Body of pancreas (tissue), 4 donors: ENCODE data around the gene PRKAG2. TPM values are rescaled to one million over a fixed set of nuclear protein-coding genes. Genes with fewer than 3 reads are reported as not detected.

Experiments
- ATAC-seq: fragments of 150-250 bp; one replicate; pipeline ENCODE4 v1.9.1; 2016
- DNase-seq, 4 donors: peaks; one replicate each; pipeline ENCODE4 v3.0.0-alpha.2; 2019
- H3K27ac ChIP-seq, 4 donors: fragments of 200-600 bp; sonication (generic); 1 replicate in 3 of 4; 2 replicates in 1 of 4; pipeline versions ENCODE4 v1.5.1 to v1.6.1; 2016 to 2019; ENCODE audit warnings: mild to moderate bottlenecking in 1 of 4, mixed read lengths in 1 of 4, moderate library complexity in 1 of 4
- H3K27me3 ChIP-seq, 2 donors: fragments of 200-600 bp; sonication (generic); one replicate each; pipeline ENCODE4 v1.6.0; 2016; ENCODE audit warnings: mild to moderate bottlenecking in 1 of 2
- H3K36me3 ChIP-seq, 2 donors: fragments of 200-600 bp; sonication (generic); replicated peaks in 1 of 2; 2 replicates each; pipeline ENCODE4 v1.5.1; 2016; ENCODE audit warnings: low read depth in 2 of 2; ENCODE audit not compliant: insufficient read depth in 1 of 2
- H3K4me1 ChIP-seq: fragments of 200-600 bp; sonication (generic); one replicate; pipeline ENCODE4 v1.6.0; 2016
- H3K4me3 ChIP-seq, 2 donors: fragments of 200-600 bp; sonication (generic); 1 replicate in 1 of 2; 2 replicates in 1 of 2; pipeline ENCODE4 v1.5.1; 2016 to 2019
- H3K9me3 ChIP-seq, 3 donors: fragments of 200-600 bp; sonication (generic); 1 replicate in 2 of 3; 2 replicates in 1 of 3; pipeline ENCODE4 v1.5.1; 2016
- POLR2A ChIP-seq, 3 donors: fragments of 450-650 bp; IDR thresholded peaks; one replicate each; pipeline ENCODE4 v1.6.1; 2016; ENCODE audit warnings: antibody characterized with exemption in 3 of 3, mild to moderate bottlenecking in 2 of 3
- WGBS, 2 donors: methylation state at CpG; one replicate each; pipeline ENCODE4 v1.1.5; 2017; 5-methylcytosine and 5-hydroxymethylcytosine counted together
- intact Hi-C: fragments of 100-400 bp; cut with DNase I; formaldehyde crosslinking; loops from one replicate; pipeline ENCODE4 v1.15.1; 2023
- total RNA-seq, 2 donors: library from RNA; depleted of rRNA; stranded (reverse); fragments of >200 nt; gene quantifications; one replicate each; pipeline ENCODE4 v1.1.0, GENCODE V29; 2016
- TF ChIP-seq, protein P1 (sequence below), 7 experiments: fragments of 450-650 bp in 4 of 7; fragments of 200-600 bp in 3 of 7; sonication (generic) in 3 of 7; IDR thresholded peaks; one replicate each; pipeline ENCODE4 v1.5.1; 2016 to 2019; ENCODE audit warnings: antibody characterized with exemption in 7 of 7

Gene PRKAG2
- total RNA-seq, 2 donors from 2014 or later, result 9.9 to 24.4 TPM

DNA sequence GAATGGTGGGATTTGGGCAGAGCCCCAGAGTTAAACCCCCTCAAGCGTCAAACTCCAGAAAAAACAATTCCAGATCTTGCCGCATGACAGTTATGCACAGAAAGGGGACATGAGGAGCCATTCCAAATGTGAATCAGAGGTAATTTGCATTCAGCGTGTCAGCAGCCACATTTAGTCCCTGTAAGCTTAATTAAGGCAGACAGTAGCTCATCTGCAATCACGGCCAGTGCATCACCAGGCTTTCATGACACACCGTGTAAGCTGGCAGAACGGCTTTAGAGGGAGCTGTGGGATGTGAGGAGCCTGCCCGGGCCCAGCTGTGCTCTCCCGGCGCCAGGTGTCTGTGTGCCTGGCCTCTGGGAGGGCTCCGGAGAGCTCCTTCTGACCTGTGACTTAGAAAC lies 18.7 kb upstream of the PRKAG2 start:
- H3K27ac ChIP-seq, result no peak overlapping the region
- TF ChIP-seq, protein P1, sequence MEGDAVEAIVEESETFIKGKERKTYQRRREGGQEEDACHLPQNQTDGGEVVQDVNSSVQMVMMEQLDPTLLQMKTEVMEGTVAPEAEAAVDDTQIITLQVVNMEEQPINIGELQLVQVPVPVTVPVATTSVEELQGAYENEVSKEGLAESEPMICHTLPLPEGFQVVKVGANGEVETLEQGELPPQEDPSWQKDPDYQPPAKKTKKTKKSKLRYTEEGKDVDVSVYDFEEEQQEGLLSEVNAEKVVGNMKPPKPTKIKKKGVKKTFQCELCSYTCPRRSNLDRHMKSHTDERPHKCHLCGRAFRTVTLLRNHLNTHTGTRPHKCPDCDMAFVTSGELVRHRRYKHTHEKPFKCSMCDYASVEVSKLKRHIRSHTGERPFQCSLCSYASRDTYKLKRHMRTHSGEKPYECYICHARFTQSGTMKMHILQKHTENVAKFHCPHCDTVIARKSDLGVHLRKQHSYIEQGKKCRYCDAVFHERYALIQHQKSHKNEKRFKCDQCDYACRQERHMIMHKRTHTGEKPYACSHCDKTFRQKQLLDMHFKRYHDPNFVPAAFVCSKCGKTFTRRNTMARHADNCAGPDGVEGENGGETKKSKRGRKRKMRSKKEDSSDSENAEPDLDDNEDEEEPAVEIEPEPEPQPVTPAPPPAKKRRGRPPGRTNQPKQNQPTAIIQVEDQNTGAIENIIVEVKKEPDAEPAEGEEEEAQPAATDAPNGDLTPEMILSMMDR (IDR thresholded peaks at IDR 0.05), result no peak
- TF ChIP-seq POLR2A (IDR thresholded peaks at IDR 0.05), result no peak
- ATAC-seq, result no peak
- no peaks in the 10 kb centered on the region for H3K9me3 ChIP-seq
- H3K4me1 ChIP-seq, result peaks cover 16% of the 10 kb centered on the region
- intact Hi-C loops, result no loop called here
- no peaks in the 10 kb centered on the region for H3K36me3 ChIP-seq
- H3K27me3 ChIP-seq, result no peaks in the 10 kb centered on the region
- no peak overlapping the region for H3K4me3 ChIP-seq
- DNase-seq, result no peak
- WGBS, 2 donors, result 83 to 91% methylated on average over 8 to 10 of the region's 10 CpGs

DNA sequence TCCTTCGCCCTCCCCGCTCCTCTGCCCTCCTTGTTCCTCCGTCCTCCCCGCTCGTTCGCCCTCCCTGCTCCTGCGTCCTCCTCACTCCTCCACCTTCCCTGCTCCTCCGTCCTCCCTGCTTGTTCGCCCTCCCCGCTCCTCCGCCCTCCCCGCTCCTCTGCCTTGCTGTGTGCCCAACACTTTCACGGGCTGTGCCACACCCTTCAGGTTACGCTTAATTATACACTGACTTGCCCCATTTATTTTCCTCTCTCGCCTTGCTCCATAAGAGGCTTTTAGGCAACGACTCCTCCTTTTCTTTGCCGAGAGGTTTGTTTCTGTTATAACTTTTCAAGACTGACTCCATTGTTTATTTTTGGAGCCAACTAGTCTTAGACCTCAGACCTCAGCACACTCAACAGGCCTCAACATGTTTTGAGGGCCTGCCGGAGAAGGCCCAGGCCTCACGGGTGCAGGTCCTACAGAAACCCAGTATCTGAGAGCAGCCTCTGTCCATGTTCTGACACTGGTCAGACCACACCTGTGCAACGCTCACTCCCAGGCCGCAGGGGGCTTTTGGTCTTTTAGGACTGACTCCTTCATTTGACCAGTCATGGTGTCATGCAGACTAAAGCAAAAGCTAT lies 18.2 kb upstream of the PRKAG2 start:
- DNase-seq (no peak), ATAC-seq (no peak)
- Histone ChIP-seq H3K4me3 (no peak overlapping the region), H3K27me3 (no peaks in the 10 kb centered on the region), H3K27ac (no peak overlapping the region), H3K36me3 (no peaks in the 10 kb centered on the region), H3K9me3 (no peaks in the 10 kb centered on the region), H3K4me1 (peaks cover 16% of the 10 kb centered on the region)
- 91 to 93% methylated on average over 20 to 21 of the region's 21 CpGs for WGBS, 2 donors
- TF ChIP-seq POLR2A (IDR thresholded peaks at IDR 0.05), result no peak
- TF ChIP-seq, protein P1 (IDR thresholded peaks at IDR 0.05), result no peak
- intact Hi-C loops, result no loop called here

DNA sequence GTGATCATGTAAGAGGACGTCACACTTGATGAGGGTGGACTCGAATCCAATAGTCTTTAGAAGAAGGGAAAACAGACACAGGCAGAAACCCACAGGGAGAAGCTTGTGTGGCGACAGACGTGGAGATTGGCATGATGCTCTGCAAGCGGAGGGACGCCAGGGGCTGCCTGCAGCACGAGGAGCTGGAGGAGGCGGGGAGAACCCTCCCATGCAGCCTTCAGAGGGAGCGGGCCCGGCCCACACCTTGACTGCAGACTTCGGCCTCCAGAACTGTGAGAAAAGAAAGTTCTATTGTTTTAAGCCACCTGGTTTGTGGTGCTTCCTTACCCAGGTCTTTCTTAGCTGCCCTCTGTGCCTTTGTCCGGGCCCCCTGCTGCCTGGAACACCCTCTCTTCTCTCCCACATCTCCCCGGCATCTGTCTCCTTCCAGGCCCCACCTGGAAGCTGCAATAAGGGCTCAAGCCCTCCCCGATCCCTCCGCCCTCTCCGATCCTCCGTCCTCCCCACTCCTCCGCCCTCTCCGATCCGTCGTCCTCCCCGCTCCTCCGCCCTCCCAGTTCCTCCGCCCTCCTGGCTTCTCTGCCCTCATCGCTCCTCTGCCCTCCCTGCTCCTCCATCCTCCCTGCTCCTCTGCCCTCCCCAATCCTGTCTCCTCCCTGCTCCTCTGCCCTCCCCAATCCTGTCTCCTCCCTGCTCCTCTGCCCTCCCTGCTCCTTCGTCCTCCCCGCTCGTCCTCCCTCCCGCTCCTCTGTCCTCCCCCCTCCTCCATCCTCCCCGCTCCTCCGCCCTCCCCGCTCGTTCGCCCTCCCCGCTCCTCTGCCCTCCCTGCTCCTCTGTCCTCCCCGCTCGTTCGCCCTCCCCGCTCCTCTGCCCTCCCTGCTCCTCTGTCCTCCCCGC lies 17.4 kb upstream of the PRKAG2 start:
- TF ChIP-seq POLR2A (IDR thresholded peaks at IDR 0.05), result no peak
- TF ChIP-seq, protein P1 (IDR thresholded peaks at IDR 0.05), result no peak
- DNase-seq (no peak), ATAC-seq (no peak)
- Histone ChIP-seq H3K4me1 (peaks cover 16% of the 10 kb centered on the region), H3K27me3 (no peaks in the 10 kb centered on the region), H3K36me3 (no peaks in the 10 kb centered on the region), H3K9me3 (no peaks in the 10 kb centered on the region), H3K4me3 (no peak overlapping the region), H3K27ac (no peak overlapping the region)
- intact Hi-C loops, result no loop called here
- 90 to 91% methylated on average over 31 to 39 of the region's 40 CpGs for WGBS, 2 donors

DNA sequence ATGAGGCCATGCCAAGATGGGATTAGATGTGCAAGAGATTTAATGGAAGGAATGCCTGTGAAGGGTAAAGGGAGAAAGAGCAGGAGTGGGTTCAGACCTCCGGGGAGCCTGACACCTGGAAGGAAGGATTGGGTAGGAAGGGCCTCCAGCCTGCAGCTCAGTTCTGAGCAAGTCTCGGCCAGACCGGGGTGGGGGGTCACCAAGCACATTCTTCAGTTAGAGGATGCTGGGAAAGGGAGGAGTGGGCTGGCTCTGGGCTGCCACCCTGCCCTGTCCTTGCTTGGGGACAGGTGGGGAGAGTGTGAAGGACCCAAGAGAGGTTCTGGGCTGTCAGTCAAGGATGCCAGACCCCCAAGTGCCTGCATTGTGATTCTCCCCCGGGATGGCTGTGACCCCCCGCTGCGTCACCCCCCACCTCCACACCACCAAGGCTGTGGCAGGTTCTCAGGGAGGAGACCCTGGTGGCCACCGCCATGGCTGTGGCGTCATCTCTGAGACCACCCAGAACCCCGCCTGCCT lies 16.5 kb upstream of the PRKAG2 start:
- no peak overlapping the region for H3K27ac ChIP-seq
- WGBS, 2 donors, result 82 to 83% methylated on average over 6 to 8 of the region's 9 CpGs
- TF ChIP-seq POLR2A (IDR thresholded peaks at IDR 0.05), result no peak
- TF ChIP-seq, protein P1 (IDR thresholded peaks at IDR 0.05), result no peak
- H3K27me3 ChIP-seq, result no peaks in the 10 kb centered on the region
- peaks cover 16% of the 10 kb centered on the region for H3K4me1 ChIP-seq
- no peak for ATAC-seq
- intact Hi-C loops, result no loop called here
- no peaks in the 10 kb centered on the region for H3K36me3 ChIP-seq
- no peak overlapping the region for H3K4me3 ChIP-seq
- DNase-seq, result no peak
- H3K9me3 ChIP-seq, result no peaks in the 10 kb centered on the region
